NT2/D1 (cell line): ENCODE measurements around the gene ATXN1.

ENCODE experiments used
- DNase-seq: peaks from one replicate; pipeline ENCODE4 v3.0.0-alpha.2; 2011; ENCODE audit warnings: low read depth, low spot score
- H3K27me3 ChIP-seq: 2 replicates; pipeline ENCODE4 v1.6.0; 2011; ENCODE audit warnings: mild to moderate bottlenecking; ENCODE audit not compliant: insufficient read length, insufficient read depth
- H3K36me3 ChIP-seq: 2 replicates; pipeline ENCODE4 v1.6.1; 2011; ENCODE audit warnings: mild to moderate bottlenecking, low read length, mixed read lengths; ENCODE audit not compliant: insufficient read depth, insufficient read length
- H3K4me1 ChIP-seq: 2 replicates; pipeline ENCODE4 v1.5.1; 2011; ENCODE audit not compliant: insufficient read depth, insufficient read length
- H3K4me3 ChIP-seq: 2 replicates; pipeline ENCODE4 v1.5.1; 2011; ENCODE audit warnings: low read depth; ENCODE audit not compliant: insufficient read length
- H3K9ac ChIP-seq: 2 replicates; pipeline ENCODE4 v1.6.0; 2011; ENCODE audit warnings: low read depth; ENCODE audit not compliant: insufficient read length
- H3K9me3 ChIP-seq: 2 replicates; pipeline ENCODE4 v1.5.1; 2011; ENCODE audit warnings: mild to moderate bottlenecking, low read length; ENCODE audit not compliant: insufficient read depth
- SUZ12 ChIP-seq: IDR thresholded peaks from 2 replicates; pipeline ENCODE4 v1.6.1; 2011; ENCODE audit not compliant: insufficient read length, insufficient read depth; ENCODE audit errors: extremely low read depth
- YY1 ChIP-seq: IDR thresholded peaks from 2 replicates; pipeline ENCODE4 v1.6.1; 2011; ENCODE audit not compliant: insufficient read length, insufficient read depth
- ZNF274 ChIP-seq: IDR thresholded peaks from 2 replicates; pipeline ENCODE4 v1.6.1; 2011; ENCODE audit warnings: mild to moderate bottlenecking, low read depth, low read length

The ATXN1 gene

DNA sequence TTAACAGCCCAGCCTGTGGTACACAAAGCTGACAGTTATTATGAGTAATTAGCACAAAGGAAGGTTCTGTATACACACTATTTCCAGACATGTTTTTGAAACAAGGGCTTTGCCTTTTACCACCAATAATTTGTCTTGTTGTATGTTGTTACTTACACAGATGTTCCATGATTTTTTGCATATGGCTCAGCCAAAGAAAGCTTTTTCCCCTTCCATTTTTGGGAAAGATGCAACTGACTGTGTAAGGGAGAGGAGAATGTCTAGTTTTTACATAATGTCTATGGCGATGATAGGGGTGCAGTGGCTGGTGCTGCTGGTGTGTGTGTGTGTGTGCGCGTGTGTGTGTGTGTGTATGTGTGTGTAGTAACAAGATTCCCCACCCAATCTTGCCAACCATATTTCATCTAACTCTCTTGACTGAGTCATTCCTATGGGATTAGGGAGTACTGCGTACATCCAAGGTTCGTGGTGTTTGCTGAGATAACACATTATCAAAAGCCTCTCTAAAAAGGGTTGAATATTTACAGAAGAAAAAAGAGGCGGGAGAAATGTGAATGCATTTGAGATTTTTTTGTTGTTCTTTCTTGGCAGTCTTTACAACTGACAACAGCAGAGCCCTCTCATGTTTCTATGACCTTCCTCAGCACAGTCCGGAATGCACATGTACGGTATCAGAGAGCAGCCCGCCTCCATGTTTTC, 330.7 kb downstream of the ATXN1 start:
- H3K36me3 ChIP-seq, result no peaks in the 10 kb centered on the region
- H3K9ac ChIP-seq, result no peak overlapping the region
- H3K9me3 ChIP-seq, result no peaks in the 10 kb centered on the region
- no peaks in the 10 kb centered on the region for H3K4me1 ChIP-seq
- TF ChIP-seq ZNF274, result no peak
- no peak for TF ChIP-seq SUZ12
- TF ChIP-seq YY1, result no peak
- H3K4me3 ChIP-seq, result no peak overlapping the region
- DNase-seq, result no peak
- H3K27me3 ChIP-seq, result no peaks in the 10 kb centered on the region

DNA sequence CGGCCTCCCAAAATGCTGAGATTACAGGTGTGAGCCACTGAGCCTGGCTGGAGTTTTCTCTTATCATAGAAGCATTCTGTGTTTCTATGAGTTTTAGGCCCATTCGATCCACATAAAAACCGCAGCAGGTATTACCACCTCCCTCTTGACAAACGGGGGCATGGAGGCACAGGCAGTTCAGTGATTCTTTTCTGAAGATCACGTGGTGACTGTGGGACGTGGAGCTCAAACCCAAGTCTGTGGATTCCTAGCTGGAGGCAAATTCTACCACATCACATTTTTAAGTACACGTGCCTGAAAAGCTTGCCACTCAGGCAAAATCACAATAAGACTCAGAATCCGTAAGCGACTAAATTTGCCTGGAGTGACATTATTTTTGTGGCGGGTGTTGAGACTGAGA, 331.6 kb downstream of the ATXN1 start:
- TF ChIP-seq SUZ12 (no peak), ZNF274 (no peak), YY1 (no peak)
- Histone ChIP-seq H3K4me1 (no peaks in the 10 kb centered on the region), H3K9ac (no peak overlapping the region), H3K27me3 (no peaks in the 10 kb centered on the region), H3K4me3 (no peak overlapping the region), H3K36me3 (no peaks in the 10 kb centered on the region), H3K9me3 (no peaks in the 10 kb centered on the region)
- DNase-seq, result no peak

DNA sequence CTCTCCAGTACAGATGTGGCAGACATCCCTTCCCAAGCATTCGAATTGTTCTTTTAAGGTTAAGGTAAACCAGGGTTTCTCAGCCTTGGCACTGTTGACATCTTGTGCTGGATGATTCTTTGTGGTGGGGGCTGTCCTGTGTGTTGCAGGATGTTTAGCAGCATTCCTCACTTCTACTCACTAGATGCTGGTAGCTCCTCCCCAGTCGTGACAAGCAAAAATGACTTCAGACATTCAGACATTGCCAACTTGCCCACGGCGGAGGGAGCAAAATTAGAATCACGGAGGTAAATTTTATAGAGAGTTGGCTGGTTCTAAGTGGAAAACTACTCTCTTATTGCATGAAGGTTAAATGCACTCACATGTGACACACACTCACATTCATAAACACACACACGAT, 334.1 kb downstream of the ATXN1 start:
- Histone ChIP-seq H3K9me3 (no peaks in the 10 kb centered on the region), H3K36me3 (no peaks in the 10 kb centered on the region), H3K4me1 (no peaks in the 10 kb centered on the region), H3K27me3 (no peaks in the 10 kb centered on the region), H3K9ac (no peak overlapping the region), H3K4me3 (no peak overlapping the region)
- no peak for TF ChIP-seq YY1
- no peak for DNase-seq

DNA sequence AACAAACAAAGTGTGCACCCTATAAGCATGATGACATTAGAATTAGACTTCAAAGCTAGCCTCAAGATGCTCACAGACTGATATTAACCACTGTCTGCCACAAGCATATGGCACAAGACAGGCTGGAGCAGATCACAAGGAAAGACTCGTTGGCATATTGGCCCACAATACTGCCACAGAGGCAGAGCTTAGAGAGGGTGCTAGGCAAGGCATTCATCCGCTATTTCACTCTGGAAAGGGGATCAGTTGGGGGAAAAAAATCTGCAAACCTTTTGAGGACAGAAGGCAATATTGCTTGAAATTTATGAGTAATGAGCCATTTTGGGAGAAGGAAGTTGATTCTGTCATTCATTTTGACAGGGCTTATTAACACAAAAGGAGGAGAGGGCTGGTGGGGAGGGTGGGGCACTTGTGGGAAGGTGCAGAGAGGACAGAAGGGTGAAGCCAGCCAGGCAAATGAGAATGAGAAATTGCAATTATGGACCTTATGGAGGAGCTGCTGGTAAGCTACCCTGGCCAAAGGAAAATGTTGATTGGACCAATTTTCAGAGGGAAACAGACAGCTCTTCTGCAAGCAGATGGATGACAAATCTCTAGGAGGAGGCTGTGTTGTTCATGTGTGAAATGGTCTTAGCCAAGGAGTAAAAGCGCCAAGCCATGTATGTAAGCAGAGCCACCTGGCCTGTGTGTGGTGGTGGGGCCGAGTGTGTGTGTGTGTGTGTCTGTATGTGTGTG, 335.2 kb downstream of the ATXN1 start:
- H3K9ac ChIP-seq, result no peak overlapping the region
- TF ChIP-seq SUZ12 (no peak), ZNF274 (no peak), YY1 (no peak)
- H3K4me1 ChIP-seq, result no peaks in the 10 kb centered on the region
- no peaks in the 10 kb centered on the region for H3K9me3 ChIP-seq
- H3K27me3 ChIP-seq, result no peaks in the 10 kb centered on the region
- no peak overlapping the region for H3K4me3 ChIP-seq
- no peaks in the 10 kb centered on the region for H3K36me3 ChIP-seq
- DNase-seq, result no peak

DNA sequence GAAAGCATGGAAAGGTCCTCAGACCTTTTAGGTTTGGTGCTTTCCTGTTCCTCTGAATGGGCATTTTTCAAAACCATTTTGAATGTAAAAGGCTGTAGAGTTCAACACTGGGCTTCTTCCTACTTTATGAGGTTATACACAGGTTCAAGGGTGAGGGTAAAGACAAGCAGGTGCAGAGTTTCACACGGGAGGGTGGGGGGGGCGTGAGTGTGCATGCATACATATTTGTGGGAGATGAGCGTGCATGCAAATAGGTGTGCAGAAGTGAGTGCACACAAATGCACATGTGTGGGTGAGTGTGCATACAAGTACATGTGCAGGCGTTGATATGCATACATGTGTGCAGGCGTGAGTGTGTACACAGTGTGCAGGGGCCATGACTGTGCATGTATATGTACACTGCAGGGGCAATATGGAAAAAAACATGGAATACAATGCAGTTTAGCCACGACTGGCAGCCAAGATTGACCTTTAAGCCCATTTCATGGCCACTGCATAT, 339.7 kb downstream of the ATXN1 start:
- no peak for DNase-seq
- TF ChIP-seq YY1, result no peak
- no peak for TF ChIP-seq ZNF274
- TF ChIP-seq SUZ12, result no peak
- Histone ChIP-seq H3K9me3 (no peaks in the 10 kb centered on the region), H3K4me1 (no peaks in the 10 kb centered on the region), H3K9ac (no peak overlapping the region), H3K36me3 (no peaks in the 10 kb centered on the region), H3K27me3 (no peaks in the 10 kb centered on the region), H3K4me3 (no peak overlapping the region)

DNA sequence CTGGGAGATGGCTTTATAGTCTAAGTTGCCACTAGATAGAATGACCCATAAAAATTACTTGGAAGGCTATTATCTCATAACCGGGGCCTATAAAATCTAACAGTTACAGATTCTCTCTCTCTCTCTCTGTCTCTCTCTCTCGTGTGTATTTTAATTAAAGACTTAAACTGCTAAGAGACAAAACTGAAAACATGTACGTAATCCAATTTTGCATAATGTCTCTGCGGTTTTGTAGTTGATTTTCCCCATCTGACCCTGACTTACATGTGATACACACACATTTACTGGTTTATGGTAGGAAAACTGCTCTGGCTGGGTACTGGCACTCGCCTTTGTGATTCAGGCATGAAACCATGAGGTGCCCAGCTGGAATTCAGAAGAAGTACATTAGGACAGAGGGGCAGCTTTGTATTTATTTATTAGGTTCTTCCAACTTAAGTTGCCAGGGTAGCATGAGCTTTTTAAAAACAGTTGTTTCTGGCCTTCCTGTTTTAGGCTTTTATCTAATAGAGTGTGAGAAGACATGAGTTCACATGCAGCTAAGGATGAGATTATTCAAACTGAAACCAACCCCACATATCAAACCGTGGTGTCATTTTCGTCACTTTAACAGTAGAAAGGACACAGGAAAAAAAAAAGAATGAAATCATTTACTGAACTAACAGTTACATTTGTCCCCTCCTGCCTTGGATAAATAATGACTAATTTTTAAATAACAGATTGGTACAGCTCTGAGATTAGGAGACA, 340.4 kb downstream of the ATXN1 start:
- TF ChIP-seq ZNF274 (no peak), SUZ12 (no peak), YY1 (no peak)
- Histone ChIP-seq H3K4me1 (no peaks in the 10 kb centered on the region), H3K9ac (no peak overlapping the region), H3K9me3 (no peaks in the 10 kb centered on the region), H3K4me3 (no peak overlapping the region), H3K27me3 (no peaks in the 10 kb centered on the region), H3K36me3 (no peaks in the 10 kb centered on the region)
- no peak for DNase-seq

DNA sequence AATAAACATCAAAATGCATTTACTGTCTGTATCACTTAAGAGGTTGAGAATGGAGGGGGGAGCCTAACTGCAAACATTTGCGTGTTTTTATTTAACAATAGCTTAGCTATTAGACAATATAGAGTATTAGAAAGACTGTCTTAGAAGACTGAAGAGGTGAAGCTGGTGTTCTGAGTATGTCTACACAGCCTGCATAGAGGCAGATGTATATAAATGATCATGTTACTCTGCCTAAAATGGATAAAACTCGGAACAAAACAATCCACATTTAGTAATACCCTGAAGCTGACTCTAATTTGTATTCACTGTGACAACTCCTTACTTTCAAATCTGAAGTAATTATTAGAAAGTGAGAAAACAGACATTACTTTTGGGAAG, 340.9 kb downstream of the ATXN1 start:
- Histone ChIP-seq H3K9ac (no peak overlapping the region), H3K27me3 (no peaks in the 10 kb centered on the region), H3K4me1 (no peaks in the 10 kb centered on the region), H3K36me3 (no peaks in the 10 kb centered on the region), H3K9me3 (no peaks in the 10 kb centered on the region), H3K4me3 (no peak overlapping the region)
- TF ChIP-seq ZNF274 (no peak), YY1 (no peak), SUZ12 (no peak)
- DNase-seq, result no peak
